HG03565 (cell line): ENCODE measurements around the gene ZNF331.

Experiments
- ATAC-seq: cut with Tn5 transposase; IDR thresholded peaks from one replicate; pipeline ENCODE4 v1.9.1; 2021; ENCODE audit warnings: mild to moderate bottlenecking, moderate library complexity; ENCODE audit not compliant: unreplicated experiment

The ZNF331 gene

GRCh38 chr19:53555352-53555751 is 17.4 kb downstream of the ZNF331 start:
- no peak for ATAC-seq

DNA sequence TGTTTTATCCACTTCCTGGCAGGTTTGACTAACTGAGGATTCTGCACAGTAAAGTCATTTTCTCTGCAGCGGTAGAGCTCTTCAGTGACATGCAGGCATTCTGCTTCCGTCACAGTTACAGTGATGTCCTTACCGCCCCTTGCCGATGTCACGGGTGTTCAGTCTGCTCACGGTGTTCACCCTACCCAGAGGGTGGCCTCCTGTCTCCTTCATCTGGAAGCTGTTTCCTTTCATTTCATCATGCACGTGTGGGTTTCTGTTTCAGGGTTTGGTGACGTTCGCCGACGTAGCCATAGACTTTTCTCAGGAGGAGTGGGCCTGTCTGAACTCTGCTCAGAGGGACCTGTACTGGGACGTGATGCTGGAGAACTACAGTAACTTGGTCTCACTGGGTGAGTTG is 33.4 kb downstream of the ZNF331 start:
- no peak for ATAC-seq

DNA sequence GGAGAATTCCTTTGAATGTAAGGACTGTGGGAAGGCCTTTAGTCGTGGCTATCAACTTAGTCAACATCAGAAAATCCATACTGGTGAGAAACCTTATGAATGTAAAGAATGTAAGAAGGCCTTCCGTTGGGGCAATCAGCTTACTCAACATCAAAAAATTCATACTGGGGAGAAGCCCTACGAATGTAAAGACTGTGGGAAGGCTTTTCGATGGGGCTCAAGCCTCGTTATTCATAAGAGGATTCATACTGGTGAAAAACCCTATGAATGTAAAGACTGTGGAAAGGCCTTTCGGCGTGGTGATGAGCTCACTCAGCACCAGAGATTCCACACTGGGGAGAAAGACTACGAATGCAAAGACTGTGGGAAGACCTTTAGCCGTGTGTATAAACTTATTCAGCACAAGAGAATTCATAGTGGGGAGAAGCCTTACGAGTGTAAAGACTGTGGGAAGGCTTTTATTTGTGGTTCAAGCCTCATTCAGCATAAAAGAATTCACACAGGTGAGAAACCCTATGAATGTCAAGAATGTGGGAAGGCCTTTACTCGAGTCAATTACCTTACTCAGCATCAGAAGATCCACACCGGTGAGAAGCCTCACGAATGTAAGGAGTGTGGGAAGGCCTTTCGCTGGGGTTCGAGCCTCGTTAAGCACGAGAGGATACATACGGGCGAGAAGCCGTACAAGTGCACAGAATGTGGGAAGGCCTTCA is 39.2 kb downstream of the ZNF331 start:
- ATAC-seq: no peak

- no peak for ATAC-seq
Observed at GRCh38 chr19:53577968-53578367, 40.0 kb downstream of the ZNF331 start.

DNA sequence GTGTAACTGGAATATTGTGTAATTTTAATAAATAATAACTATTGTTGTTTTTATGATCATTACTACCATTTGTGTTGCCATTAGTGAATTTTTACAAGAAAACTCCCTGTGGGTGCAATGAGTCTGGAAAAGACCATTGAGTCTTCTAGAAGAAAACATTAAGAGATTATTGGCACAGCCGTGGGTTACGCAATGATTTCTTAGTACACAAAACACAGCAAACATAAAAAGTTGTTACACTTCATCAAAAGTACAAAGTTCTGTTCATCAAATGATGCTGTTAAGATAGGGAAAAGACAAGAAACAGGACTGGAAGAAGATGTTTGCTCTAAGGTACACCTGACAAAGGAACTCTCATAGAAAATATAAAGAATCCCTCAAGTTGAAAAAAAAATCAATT is 41.6 kb downstream of the ZNF331 start:
- ATAC-seq: no peak

- ATAC-seq: no peak
Observed at GRCh38 chr19:53580871-53581835, 43.2 kb downstream of the ZNF331 start.

DNA sequence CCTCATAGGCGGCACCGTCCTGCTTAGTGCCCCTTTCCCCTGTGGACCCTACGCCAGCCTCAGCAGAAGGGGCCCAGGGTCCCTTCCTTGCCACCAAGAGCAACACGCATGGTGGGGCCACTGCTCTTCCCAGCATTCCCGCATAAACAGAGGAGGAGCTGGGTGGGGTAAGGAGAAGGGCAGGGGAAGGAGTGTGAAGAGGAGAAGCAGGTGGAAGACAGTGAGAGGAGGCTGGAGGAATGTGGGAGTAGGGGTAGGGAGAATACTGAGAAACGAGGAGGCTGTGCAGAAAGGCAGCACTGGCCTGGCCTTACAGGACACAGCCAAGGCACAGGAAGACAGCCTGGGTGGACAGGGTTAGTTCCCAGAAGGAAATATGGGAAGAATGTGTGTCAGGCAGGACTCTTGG is 43.9 kb downstream of the ZNF331 start:
- no peak for ATAC-seq

- ATAC-seq: no peak
Observed at GRCh38 chr19:53583181-53583580, 45.2 kb downstream of the ZNF331 start.

GRCh38 chr19:53586277-53586691 is 48.3 kb downstream of the ZNF331 start:
- no peak for ATAC-seq

DNA sequence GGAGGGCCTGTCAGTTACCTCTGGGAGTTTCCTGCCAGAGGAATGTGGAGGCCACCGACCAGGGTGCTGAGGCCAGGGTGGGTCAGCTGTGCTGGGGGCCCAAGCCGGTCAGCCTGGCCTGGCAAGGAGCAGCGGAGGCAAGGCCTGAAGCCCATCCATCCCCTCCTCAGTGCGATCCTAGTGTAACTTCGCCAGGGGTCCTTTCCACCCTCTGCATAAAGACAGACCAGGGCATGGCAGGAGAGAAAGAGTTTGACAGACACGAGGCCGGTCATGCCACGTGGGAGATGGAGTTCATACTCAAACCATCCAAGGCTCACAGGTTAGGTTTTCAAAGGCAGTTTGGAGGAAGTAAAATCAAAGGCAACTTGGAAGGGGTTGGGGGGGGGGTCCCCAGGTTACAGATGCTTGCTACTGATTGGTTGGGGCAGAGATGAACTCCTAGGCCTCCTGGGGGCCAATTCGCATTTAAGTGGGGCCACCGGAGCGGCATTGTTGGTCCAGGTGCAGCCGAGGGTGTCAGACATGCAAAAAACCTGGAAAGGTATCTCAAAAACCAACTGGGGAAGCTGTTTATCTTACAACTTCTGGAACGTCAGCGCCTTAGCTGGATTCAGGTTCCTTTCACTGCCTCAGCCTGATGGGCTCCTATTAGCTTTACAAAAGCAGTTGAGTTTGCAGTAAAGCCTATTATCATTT is 57.0 kb downstream of the ZNF331 start:
- ATAC-seq: no peak

DNA sequence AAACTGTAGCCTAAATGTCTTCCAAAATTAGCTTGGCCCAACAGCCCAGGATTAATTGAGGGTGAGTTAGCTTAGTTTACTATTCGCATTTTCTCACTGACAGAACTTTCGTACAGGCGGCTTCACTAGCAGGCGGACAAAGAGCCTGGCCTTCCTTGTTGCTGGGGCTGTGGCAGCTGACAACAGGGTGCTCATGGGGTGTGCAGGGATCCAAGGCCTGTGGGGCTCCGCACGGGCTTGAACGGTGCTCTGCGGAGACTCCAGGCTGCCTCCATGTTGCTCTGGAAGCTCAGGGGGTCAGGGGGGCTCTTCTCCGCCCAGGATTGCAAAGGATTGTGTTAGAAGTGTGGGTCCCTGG is 57.5 kb downstream of the ZNF331 start:
- no peak for ATAC-seq

- no peak for ATAC-seq
Observed at GRCh38 chr19:53596056-53596455, 58.1 kb downstream of the ZNF331 start.

- no peak for ATAC-seq
Observed at GRCh38 chr19:53597023-53597422, 59.1 kb downstream of the ZNF331 start.

DNA sequence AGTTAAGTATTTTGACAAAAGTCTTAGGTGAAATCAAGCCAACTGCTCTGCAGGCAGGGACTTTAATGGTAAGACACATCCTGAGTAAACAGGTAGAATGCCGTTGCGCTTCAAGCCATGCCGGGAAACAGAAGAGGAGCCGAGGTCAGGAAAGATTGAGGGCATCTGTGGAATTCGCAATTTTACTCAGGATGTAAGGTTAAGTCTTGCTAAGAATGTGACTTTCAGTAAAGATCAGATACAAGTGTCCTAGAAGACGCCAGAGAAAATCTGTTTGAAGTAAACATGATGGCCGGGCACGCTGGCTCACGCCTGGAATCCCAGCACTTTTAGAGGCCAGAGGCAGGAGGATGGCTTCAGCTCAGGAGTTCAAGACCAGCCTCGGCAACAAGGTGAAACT is 60.4 kb downstream of the ZNF331 start:
- no peak for ATAC-seq

DNA sequence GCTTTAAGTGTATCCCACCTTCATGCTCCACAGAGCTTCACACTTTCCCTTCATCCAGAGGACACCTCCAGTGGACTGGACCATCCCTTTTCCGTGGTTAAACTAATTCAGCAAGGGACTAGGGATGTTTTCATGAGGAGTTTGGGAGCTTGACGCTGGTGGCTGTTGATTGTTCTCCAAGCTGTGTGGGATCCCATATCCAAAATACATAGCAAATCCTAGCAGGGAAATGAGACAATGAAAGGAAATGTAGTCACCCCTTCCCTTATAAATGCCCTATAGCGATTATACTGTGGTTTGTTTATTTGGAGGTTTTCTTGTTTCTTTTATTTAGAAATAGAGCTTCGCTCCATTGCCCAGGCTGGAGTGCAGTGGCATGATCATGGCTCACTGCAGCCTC is 62.3 kb downstream of the ZNF331 start:
- no peak for ATAC-seq

DNA sequence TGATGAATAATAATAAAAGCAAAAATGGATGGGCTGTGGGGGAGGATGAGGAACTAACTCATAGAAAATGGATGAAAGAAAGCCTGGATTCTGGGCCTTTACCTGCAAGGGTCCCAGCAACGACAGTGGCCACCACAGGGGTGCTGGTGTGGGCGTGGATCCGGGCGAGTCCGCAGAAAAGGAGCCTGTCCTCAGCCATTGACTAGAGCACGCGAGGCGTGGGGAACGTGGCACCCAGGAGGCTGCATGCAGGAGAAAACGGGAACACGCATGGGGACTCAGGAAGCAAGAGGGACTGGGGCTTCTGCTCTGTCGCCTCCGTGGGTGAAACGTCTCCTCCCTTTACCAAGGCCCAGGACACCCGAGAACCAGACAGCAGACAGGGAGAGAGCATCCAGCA is 68.1 kb downstream of the ZNF331 start:
- no peak for ATAC-seq

GRCh38 chr19:53608381-53608780 is 70.4 kb downstream of the ZNF331 start:
- ATAC-seq: no peak

- no peak for ATAC-seq
Observed at GRCh38 chr19:53612762-53613526, 75.0 kb downstream of the ZNF331 start.

GRCh38 chr19:53621885-53622740 is 84.2 kb downstream of the ZNF331 start:
- no peak for ATAC-seq
